Activated CD8-positive, alpha-beta memory T cell treated with anti-CD3 and anti-CD28 coated beads, Interleukin-2, amount 10 ng/mL, durations not matched to agents 7 days and 5 days (primary cell): ENCODE results near the gene HMCN2. TPM values are rescaled to one million over a fixed set of nuclear protein-coding genes. Genes with fewer than 3 reads are reported as not detected.

Source experiments
- ATAC-seq: fragments of 150-1000 bp; cut with Tn5 transposase; one replicate; pipeline ENCODE4 v1.10.0; 2021; ENCODE audit warnings: moderate library complexity
- CTCF ChIA-PET: fragments of 350-600 bp; sonication (Branson Sonifier 250); formaldehyde crosslinking; loops from one replicate; lab custom pipeline; 2021; ENCODE audit warnings: antibody characterized with exemption; lab: Charles Lee
- DNase-seq: peaks from one replicate; pipeline ENCODE4 v3.0.0-alpha.2; 2020
- H3K27ac Mint-ChIP-seq: one replicate; pipeline ENCODE4 v1.8.0; 2021; ENCODE audit warnings: mild to moderate bottlenecking, mixed read lengths
- H3K27me3 Mint-ChIP-seq: one replicate; pipeline ENCODE4 v1.8.0; 2021; ENCODE audit warnings: mixed read lengths
- H3K36me3 Mint-ChIP-seq: one replicate; pipeline ENCODE4 v1.8.0; 2021; ENCODE audit warnings: mild to moderate bottlenecking, mixed read lengths
- H3K4me1 Mint-ChIP-seq: one replicate; pipeline ENCODE4 v1.8.0; 2021; ENCODE audit warnings: mixed read lengths
- H3K4me3 Mint-ChIP-seq: one replicate; pipeline ENCODE4 v1.8.0; 2021; ENCODE audit warnings: mild to moderate bottlenecking, moderate library complexity, mixed read lengths
- H3K9me3 Mint-ChIP-seq: one replicate; pipeline ENCODE4 v1.8.0; 2022; ENCODE audit warnings: low read depth, mixed read lengths
- total RNA-seq, 2 experiments: library from RNA; stranded (reverse); gene quantifications; one replicate each; pipeline ENCODE4 v1.2.3, GENCODE V29; 2021

Gene HMCN2
- total RNA-seq, 2 experiments from 2014 or later, result not detected

DNA sequence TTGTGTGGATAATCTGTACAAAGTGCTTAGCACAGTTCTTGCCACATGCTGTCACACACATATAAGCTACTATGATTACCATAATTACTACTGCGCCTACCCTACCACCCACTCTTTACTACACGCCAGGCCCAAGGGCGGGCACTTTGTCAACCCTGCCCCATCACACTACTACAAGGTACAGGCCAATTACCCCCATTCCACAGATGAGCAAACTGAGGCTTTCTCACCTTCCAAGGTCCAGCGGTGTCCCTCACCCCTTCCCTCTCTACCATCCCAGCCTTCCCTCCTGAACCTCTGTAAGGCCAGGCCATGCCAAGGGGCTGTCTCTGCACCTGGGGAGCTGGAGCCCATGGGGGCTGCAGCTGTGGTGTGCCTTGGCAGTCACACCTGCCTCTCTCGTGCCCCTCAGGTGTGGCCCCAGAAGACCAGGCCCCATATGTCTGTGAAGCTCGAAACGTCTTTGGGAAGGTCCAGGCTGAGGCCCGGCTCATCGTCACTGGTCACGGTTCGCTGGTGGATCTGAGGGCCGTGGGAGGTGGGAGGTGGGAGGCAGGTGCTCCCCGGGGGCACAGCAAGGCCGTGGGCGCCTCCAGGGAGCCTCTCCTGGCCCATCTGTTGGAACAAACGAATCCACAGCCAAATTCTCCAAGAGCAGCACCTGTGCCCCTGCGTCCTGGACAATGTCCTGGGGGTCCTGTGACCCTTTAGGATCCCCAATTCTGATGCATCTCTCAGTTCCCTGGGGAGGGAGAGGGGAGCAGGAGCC is 54.6 kb downstream of the HMCN2 start:
- CTCF ChIA-PET, result no interaction called here
- DNase-seq (no peak), ATAC-seq (no peak)
- Mint-ChIP-seq H3K36me3 (no peaks in the 10 kb centered on the region), H3K4me3 (no peak overlapping the region), H3K9me3 (no peaks in the 10 kb centered on the region), H3K4me1 (no peaks in the 10 kb centered on the region), H3K27me3 (peaks cover 15% of the 10 kb centered on the region), H3K27ac (no peak overlapping the region)

DNA sequence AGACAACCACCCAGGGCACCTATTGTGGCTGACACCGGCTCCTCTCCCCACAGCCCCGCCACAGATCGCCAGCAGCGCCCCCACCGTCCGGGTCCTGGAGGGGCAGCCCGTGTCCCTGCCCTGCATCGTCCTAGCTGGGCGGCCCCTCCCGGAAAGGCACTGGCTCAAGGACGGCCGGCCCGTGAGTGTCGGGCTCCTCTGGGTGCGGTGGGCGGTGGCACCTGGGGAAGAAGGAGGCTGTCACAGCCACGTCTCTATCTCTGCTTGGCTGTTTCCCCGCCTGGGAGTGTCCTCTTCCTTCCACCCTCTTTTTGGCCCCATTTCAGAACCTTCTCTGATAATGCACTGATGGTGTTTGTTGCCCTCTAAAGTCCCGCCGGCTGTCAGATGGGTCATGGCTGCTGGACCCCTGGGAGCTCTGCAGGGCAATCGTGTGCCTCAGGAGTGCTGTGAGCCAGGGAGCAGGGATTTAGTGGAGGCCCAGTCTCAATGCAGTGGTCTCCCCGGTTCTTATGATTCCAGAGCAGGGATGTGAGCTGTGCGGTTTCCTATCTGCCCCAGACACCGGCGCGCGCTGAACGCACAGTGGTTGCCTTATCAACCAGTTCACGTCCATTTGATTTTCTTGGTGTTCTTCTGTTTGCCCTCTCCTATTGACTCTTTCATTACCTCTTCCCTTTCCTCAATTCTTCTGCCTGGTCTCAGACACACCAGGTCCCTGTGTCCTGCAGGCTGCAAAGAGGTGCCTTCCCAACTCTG is 55.3 kb downstream of the HMCN2 start:
- H3K27me3 Mint-ChIP-seq, result peaks cover 15% of the 10 kb centered on the region
- CTCF ChIA-PET, result no interaction called here
- no peak for ATAC-seq

DNA sequence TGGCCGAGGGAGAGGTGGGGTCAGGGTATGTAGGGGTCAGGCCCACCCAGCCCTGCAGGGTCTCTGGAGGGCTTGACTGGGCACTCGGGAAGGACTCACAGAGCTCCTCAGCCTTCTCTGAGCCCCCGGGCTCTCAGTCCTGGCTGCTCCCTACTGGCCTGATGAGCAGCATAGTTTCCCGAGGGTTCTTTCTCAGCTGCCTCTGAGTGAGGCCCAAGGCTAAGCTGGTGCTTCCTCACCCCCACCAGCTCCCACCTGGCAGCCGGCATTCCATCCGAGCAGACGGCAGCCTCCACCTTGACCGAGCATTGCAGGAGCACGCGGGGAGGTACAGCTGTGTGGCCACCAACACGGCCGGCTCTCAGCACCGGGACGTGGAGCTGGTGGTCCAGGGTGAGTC is 56.0 kb downstream of the HMCN2 start:
- H3K4me3 Mint-ChIP-seq, result no peak overlapping the region
- no peak for ATAC-seq
- no peak for DNase-seq
- H3K36me3 Mint-ChIP-seq, result no peaks in the 10 kb centered on the region
- CTCF ChIA-PET, result no interaction called here
- H3K27me3 Mint-ChIP-seq, result peaks cover 15% of the 10 kb centered on the region
- no peaks in the 10 kb centered on the region for H3K4me1 Mint-ChIP-seq
- H3K9me3 Mint-ChIP-seq, result no peaks in the 10 kb centered on the region
- no peak overlapping the region for H3K27ac Mint-ChIP-seq

More for the DNA sequence above, 55.3 kb downstream of the HMCN2 start:
- Mint-ChIP-seq H3K36me3 (no peaks in the 10 kb centered on the region), H3K9me3 (no peaks in the 10 kb centered on the region), H3K4me1 (no peaks in the 10 kb centered on the region), H3K27ac (no peak overlapping the region), H3K4me3 (no peak overlapping the region)
- no peak for DNase-seq

DNA sequence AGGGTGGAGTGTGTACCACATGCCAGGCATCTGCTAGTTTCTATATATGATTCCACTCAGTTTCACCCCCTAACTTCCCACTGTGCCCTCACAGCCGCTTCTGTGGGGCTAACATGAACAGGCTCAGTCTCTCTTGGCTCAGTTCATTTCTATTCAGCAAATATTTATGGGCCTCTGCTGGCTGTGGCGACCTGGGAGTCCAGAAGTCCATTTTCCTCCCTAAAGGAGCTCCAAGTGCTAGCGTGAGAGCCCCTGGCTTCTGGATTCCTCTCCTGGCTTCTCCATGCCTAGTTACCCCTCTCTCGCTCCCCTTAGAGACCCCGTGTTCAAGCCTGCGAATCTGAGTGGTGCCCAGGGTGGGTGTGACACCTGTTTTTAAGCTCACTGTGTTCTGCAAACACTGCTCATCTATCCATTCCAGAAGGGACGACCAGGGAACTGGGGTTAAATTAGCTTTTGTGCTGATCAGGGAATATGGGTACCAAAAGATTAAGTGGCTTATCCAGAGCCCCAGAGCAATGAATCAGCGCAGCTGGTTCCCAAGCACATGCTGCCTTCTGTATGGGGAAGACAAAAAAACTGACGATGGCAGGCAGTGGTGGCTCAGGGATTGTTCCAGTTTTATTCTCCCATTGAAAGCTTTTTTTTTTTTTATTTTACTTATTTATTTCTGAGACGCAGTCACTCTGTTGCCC is 57.6 kb downstream of the HMCN2 start:
- Mint-ChIP-seq H3K36me3 (no peaks in the 10 kb centered on the region), H3K27ac (no peak overlapping the region), H3K4me3 (no peak overlapping the region), H3K4me1 (no peaks in the 10 kb centered on the region), H3K9me3 (no peaks in the 10 kb centered on the region), H3K27me3 (peaks cover 10% of the 10 kb centered on the region)
- ATAC-seq (no peak), DNase-seq (no peak)
- CTCF ChIA-PET, result interaction anchor here (0.9 kb wide), 1 partner anchor 22 kb away, joined by 3 read pairs; no protein-coding TSS in a partner anchor

DNA sequence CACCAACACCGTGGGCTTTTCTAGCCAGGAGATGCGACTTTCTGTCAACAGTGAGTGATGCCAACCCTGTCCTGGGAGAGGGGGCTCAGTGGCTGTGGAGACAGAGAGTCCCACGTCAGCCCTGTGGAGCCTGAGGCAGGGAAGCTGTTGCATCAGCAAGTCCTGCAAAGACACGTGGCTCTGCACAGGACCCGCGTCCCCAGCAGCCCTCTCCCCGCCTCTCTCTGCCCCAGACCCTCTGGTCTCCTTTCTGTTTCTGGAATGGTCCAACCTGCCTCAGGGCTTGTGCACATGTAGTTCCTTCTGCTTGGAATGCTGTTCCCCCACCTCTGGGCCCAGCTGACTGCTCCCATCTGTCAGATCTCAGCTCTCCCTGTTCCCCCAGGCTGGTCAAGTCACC is 60.4 kb downstream of the HMCN2 start:
- Mint-ChIP-seq H3K36me3 (no peaks in the 10 kb centered on the region), H3K9me3 (no peaks in the 10 kb centered on the region), H3K4me1 (no peaks in the 10 kb centered on the region), H3K27me3 (peaks cover 19% of the 10 kb centered on the region), H3K27ac (no peak overlapping the region), H3K4me3 (no peak overlapping the region)
- DNase-seq (no peak), ATAC-seq (no peak)
- CTCF ChIA-PET, result interaction anchor here (0.8 kb wide), 2 partner anchors 11 to 278 kb away, joined by 3 read pairs; no protein-coding TSS in a partner anchor

DNA sequence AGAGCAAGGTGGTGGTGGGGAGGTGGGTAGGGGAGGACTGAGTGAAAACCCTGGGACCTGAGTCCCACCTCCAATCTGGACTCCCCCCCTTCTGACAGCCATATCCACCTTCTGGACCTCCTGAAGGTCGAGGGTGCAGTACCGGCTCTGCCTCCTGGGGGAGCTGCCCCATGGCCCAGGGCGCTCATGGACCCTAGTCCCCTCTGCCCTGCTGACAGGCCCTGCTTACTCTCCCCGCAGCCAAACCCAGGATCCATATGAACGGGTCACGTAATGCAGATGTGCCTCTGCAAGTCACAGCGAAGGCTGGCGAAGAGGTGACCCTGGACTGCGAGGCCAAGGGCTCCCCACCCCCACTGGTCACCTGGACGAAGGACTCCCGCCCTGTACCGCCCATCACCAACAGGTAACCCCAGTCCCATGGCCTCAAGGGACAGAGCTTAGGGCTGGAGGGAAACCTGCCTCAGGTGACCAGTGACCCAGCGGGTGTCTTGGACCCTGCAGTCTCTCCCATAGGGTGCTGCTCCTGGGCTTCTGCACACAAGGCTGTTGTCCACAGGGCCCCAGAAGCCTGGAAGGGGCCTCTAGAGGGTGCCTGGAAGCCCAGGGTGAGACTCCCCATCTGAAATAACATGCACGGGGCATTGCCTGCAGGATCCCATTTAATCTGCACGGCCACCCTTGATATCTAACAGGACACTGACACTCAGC is 61.7 kb downstream of the HMCN2 start:
- H3K4me3 Mint-ChIP-seq, result no peak overlapping the region
- H3K9me3 Mint-ChIP-seq, result no peaks in the 10 kb centered on the region
- no peaks in the 10 kb centered on the region for H3K36me3 Mint-ChIP-seq
- H3K27ac Mint-ChIP-seq, result no peak overlapping the region
- ATAC-seq (no peak), DNase-seq (no peak)
- CTCF ChIA-PET, result interaction anchor here (0.5 to 0.8 kb wide), 2 partner anchors 84 to 219 kb away, joined by 3 read pairs; no protein-coding TSS in a partner anchor
- no peaks in the 10 kb centered on the region for H3K4me1 Mint-ChIP-seq
- H3K27me3 Mint-ChIP-seq, result peaks cover 18% of the 10 kb centered on the region

DNA sequence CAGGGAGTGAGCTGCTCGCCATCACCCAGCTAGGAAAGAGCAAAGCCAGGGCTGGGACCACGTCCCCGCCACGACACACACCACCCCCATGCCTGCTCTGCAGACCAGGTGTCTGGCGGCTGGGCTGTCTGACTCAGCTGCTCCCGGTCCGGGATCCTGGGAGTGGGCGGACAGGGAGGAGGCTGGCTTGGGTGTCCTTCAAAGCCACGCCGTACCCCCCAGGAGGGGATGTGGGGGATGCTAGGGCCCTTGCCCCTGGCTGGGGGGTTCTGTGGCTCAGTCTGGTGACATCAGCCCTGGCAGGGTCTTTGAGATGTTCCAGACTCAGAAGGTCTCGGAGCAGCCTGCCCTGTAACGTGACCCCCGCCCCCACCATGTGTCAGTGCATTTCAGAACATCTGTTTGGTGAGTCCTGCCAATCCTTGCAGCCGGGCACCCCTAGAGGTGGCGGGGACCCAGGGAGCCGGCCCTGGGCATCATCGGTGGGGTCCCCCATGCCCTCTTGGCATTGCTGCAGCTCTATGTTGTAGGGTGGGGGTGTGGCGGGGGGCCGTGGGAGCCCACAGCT is 62.3 kb downstream of the HMCN2 start:
- ATAC-seq (no peak), DNase-seq (no peak)
- no peak overlapping the region for H3K27ac Mint-ChIP-seq
- H3K9me3 Mint-ChIP-seq, result no peaks in the 10 kb centered on the region
- H3K36me3 Mint-ChIP-seq, result no peaks in the 10 kb centered on the region
- CTCF ChIA-PET, result interaction anchor here (0.8 kb wide), 1 partner anchor 85 kb away, joined by 3 read pairs; no protein-coding TSS in a partner anchor
- no peak overlapping the region for H3K4me3 Mint-ChIP-seq
- peaks cover 13% of the 10 kb centered on the region for H3K27me3 Mint-ChIP-seq
- H3K4me1 Mint-ChIP-seq, result no peaks in the 10 kb centered on the region

DNA sequence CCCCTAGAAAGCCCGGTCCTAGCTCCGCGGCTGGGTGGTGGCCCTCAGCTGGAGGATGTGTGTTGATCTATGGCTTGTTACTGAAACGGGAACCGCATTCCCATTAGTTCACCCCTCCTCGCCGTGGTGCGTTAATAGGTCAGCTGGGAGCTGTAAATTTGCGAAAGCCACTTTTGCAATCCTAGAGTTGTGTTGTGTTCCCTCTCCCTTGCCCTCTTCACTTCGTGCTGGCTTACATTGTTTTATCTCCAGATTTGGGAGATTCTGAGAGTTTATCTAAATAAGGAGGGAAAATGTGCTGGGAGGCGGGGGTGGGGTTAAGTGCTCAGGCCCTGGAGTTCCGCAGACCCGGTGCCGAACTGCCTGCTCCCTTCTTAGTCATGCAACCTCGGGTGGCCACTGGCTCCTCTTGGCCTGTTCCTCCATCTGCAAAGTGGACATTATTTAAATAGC is 62.8 kb downstream of the HMCN2 start:
- H3K4me3 Mint-ChIP-seq, result no peak overlapping the region
- H3K4me1 Mint-ChIP-seq, result no peaks in the 10 kb centered on the region
- no peaks in the 10 kb centered on the region for H3K9me3 Mint-ChIP-seq
- H3K27me3 Mint-ChIP-seq, result peaks cover 11% of the 10 kb centered on the region
- no peaks in the 10 kb centered on the region for H3K36me3 Mint-ChIP-seq
- CTCF ChIA-PET, result interaction anchor here (0.8 kb wide), 1 partner anchor 85 kb away, joined by 3 read pairs; no protein-coding TSS in a partner anchor
- DNase-seq (no peak), ATAC-seq (no peak)
- no peak overlapping the region for H3K27ac Mint-ChIP-seq

DNA sequence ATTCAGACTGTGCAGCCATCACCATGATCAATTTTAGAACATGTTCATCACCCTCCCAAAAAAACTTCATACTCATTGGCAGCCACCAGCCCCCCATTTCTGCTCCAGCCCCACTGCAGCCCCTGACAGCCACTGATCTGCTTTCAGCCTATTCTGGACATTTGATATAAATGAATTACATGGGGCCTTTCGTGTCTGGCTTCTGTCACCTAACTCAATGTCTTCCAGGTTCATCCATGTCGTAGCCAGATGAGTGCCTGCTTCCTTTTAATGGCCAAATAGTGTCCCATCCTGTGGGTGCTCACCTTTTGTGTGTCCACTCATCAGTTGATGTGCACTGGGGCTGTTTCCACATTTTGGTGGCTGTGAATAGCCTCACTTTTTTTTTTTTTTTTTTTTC is 63.5 kb downstream of the HMCN2 start:
- DNase-seq (no peak), ATAC-seq (no peak)
- CTCF ChIA-PET, result interaction anchor here (0.6 kb wide), 1 partner anchor 72 kb away, joined by 3 read pairs; no protein-coding TSS in a partner anchor
- no peaks in the 10 kb centered on the region for H3K36me3 Mint-ChIP-seq
- no peaks in the 10 kb centered on the region for H3K9me3 Mint-ChIP-seq
- no peak overlapping the region for H3K4me3 Mint-ChIP-seq
- peaks cover 11% of the 10 kb centered on the region for H3K27me3 Mint-ChIP-seq
- no peak overlapping the region for H3K27ac Mint-ChIP-seq
- H3K4me1 Mint-ChIP-seq, result no peaks in the 10 kb centered on the region

DNA sequence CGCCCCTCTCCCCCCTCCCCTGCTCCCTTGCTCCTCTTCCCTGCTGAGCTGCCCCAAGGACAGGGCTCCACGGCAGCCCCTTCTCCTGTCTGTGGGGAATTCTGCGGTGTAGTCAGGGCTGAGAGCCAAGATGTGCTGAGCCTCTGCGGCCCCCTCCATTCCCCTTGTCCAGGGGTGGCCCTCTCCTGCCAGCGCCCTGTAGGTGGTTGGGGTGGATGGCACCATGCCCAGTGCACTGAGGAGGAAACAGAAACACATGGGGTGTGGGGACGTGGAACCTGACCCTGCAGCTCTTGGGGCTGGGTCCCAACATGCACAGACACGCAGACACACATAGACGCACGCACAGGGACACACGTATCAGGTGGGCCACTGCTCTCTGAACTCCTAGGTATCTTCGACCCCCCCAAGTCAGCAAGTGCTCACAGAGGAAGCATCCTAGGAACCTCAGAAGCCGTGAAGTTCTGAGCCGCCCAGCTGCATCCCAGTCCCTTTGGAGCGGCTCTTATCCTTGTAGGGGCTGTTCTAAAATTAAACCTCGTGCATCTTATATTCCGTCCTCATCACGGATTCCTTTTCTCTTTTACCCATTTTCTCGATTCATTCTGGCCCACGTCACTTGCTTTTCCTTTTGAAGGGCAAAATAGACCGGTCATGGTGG is 64.8 kb downstream of the HMCN2 start:
- H3K27me3 Mint-ChIP-seq, result peaks cover 15% of the 10 kb centered on the region
- DNase-seq (no peak), ATAC-seq (no peak)
- H3K27ac Mint-ChIP-seq, result no peak overlapping the region
- CTCF ChIA-PET, result no interaction called here
- no peaks in the 10 kb centered on the region for H3K36me3 Mint-ChIP-seq
- no peaks in the 10 kb centered on the region for H3K4me1 Mint-ChIP-seq
- H3K9me3 Mint-ChIP-seq, result no peaks in the 10 kb centered on the region
- no peak overlapping the region for H3K4me3 Mint-ChIP-seq

DNA sequence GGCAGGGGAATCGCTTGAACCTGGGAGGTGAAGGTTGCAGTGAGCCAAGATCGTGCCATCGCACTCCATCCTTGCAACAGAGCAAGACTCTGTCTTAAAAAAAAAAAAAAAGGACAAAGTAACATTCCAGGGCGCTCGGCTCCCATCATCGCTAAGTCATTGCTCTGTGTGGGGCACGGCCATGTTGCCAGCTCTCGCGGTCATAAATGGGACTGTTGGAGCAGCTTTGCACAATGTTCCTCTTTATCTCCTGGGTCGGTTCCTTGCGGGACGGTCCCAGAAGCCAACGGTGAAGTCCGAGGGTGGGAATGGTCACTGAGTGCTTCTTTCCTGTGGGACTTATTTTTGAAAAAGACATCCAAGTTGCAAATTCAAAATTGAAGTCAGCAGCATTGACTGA is 65.5 kb downstream of the HMCN2 start:
- CTCF ChIA-PET, result no interaction called here
- Mint-ChIP-seq H3K27ac (no peak overlapping the region), H3K36me3 (no peaks in the 10 kb centered on the region), H3K4me1 (no peaks in the 10 kb centered on the region), H3K9me3 (no peaks in the 10 kb centered on the region), H3K27me3 (peaks cover 15% of the 10 kb centered on the region), H3K4me3 (no peak overlapping the region)
- DNase-seq, result no peak
- no peak for ATAC-seq

DNA sequence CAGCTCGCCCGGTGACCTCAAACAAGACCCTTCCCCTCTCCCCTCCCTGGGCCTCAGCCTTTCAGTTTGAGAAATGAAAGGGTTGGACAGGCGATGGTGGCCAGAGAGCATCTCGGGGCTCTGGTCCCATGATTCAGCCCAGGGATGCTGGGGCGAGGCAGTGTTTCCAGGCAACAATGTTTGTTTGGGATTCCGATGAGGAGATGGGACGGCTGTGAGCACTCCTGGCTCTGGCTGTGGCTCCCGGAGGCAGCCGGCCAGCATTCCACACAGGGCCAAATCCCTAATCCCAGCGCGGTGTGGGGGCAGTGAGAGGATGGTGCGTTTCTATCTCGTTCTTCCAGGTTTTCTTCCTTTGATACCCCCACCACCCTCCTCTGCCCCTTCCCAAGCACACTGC is 66.0 kb downstream of the HMCN2 start:
- Mint-ChIP-seq H3K27ac (no peak overlapping the region), H3K9me3 (no peaks in the 10 kb centered on the region), H3K4me3 (no peak overlapping the region), H3K27me3 (peaks cover 15% of the 10 kb centered on the region), H3K36me3 (no peaks in the 10 kb centered on the region), H3K4me1 (no peaks in the 10 kb centered on the region)
- CTCF ChIA-PET, result no interaction called here
- no peak for DNase-seq
- ATAC-seq, result no peak
